Neural progenitor cell (in vitro differentiated cells): ENCODE results near the gene CACUL1.

ENCODE experiments used
- EZH2phosphoT487 ChIP-seq: fragments of 200-600 bp; sonication (generic); IDR thresholded peaks from 2 replicates; pipeline ENCODE4 v1.6.1; 2017; ENCODE audit warnings: antibody characterized with exemption
- TF ChIP-seq, protein P1 (sequence below): fragments of 200-600 bp; sonication (generic); IDR thresholded peaks from 2 replicates; pipeline ENCODE4 v1.5.1; 2017; ENCODE audit warnings: antibody characterized with exemption, mild to moderate bottlenecking

DNA sequence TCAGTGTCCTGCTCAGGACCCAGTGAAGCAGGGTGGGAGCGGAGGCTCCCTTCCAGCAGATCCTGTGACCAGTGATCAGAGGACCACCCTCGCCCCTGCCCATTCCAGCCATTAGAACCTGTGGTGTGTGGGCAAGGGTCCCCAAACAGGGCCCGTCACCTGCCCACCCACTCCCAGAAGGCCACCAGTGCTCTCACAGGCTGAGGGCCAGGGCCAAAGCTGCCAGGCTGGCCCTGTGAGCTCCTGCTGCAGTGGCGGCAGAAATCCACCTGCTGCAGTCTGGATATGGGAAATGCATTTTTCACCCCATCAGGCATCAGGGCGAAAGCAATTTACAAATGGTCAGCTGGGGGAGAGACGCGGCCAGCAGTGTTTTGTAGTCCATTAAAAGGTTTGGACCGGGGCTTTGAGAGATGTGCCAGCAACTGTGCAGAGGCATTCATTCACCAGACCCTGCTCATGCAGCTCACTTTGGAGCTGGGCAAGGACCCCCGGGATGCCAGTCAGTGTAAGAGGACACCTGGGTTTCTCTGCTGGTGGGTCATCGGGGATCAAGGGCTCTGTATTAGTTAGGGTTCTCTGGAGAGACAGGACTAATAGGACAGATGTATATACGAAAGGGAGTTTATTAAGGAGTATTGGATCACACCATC is 84.2 kb downstream of the CACUL1 start:
- no peak for TF ChIP-seq EZH2phosphoT487
- TF ChIP-seq, protein P1, sequence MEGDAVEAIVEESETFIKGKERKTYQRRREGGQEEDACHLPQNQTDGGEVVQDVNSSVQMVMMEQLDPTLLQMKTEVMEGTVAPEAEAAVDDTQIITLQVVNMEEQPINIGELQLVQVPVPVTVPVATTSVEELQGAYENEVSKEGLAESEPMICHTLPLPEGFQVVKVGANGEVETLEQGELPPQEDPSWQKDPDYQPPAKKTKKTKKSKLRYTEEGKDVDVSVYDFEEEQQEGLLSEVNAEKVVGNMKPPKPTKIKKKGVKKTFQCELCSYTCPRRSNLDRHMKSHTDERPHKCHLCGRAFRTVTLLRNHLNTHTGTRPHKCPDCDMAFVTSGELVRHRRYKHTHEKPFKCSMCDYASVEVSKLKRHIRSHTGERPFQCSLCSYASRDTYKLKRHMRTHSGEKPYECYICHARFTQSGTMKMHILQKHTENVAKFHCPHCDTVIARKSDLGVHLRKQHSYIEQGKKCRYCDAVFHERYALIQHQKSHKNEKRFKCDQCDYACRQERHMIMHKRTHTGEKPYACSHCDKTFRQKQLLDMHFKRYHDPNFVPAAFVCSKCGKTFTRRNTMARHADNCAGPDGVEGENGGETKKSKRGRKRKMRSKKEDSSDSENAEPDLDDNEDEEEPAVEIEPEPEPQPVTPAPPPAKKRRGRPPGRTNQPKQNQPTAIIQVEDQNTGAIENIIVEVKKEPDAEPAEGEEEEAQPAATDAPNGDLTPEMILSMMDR, result no peak
